ENCODE measurements around the gene ZCWPW1.

ZCWPW1 gene, protein sequence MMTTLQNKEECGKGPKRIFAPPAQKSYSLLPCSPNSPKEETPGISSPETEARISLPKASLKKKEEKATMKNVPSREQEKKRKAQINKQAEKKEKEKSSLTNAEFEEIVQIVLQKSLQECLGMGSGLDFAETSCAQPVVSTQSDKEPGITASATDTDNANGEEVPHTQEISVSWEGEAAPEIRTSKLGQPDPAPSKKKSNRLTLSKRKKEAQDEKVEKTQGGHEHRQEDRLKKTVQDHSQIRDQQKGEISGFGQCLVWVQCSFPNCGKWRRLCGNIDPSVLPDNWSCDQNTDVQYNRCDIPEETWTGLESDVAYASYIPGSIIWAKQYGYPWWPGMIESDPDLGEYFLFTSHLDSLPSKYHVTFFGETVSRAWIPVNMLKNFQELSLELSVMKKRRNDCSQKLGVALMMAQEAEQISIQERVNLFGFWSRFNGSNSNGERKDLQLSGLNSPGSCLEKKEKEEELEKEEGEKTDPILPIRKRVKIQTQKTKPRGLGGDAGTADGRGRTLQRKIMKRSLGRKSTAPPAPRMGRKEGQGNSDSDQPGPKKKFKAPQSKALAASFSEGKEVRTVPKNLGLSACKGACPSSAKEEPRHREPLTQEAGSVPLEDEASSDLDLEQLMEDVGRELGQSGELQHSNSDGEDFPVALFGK

DNA sequence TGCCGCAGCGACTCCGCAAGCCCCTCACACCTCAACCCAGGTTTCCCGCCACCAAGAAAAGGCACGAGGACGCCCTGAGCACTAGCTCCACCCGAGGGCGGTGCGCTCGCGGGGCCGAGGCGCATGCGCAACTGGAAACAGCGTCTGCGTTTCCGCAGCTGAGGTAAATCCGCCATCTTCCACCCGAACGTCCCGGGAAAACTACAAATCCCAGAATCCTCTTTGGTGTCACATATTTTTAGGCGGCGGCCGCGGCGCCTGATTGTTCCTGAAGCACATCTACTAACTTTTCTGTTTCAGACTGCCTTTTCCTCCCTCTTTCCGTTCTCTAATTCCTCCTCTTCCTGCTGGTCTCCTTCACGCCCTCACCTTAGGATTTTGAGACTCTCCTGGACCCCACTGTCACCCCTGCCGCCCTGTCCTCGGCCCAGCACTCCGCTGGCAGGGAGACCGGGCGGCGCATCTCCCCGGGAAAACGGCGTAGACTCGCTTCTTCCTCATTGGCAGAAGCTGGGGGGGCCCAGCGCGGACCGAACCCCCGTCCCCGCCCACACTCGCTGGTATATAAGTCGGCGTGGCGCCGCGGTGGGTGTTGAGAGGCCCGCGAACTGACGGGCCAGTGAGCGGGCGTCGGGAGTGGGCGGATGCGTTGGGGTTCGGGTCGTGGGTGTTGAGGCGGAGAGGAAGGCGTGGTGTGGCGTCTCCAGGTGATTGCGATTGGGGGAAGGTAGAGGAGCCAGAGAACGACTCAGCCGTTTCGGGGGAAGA lies at the start of gene ZCWPW1:
Gene ZCWPW1 (minus strand): TSS at position 505 of the 768 bp plus-strand sequence. CDS start 8,054 bp downstream, outside the sequence.
- DNase-seq = peak; percentile 95

DNA sequence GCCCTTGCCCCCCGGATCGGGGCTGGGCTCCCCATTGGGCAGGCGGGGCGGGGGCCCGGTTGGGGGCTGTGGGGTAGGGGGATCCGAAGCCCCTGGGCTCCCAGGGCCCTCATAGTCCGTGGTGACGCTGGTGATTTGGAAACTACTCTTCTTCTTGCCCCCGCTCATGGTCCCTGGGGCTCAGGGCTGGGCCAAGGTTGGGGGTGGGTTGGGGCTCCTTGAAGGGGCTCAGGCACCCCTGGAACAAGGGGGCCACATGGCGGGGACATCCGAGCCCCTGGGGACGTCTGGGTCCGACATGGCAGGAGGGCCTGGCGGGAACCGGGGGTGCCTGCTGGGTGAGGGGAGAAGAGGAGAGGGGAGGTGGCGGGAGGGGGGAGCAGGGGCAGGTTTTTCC lies 49.4 kb upstream of the ZCWPW1 start:
- DNase-seq = no peak

DNA sequence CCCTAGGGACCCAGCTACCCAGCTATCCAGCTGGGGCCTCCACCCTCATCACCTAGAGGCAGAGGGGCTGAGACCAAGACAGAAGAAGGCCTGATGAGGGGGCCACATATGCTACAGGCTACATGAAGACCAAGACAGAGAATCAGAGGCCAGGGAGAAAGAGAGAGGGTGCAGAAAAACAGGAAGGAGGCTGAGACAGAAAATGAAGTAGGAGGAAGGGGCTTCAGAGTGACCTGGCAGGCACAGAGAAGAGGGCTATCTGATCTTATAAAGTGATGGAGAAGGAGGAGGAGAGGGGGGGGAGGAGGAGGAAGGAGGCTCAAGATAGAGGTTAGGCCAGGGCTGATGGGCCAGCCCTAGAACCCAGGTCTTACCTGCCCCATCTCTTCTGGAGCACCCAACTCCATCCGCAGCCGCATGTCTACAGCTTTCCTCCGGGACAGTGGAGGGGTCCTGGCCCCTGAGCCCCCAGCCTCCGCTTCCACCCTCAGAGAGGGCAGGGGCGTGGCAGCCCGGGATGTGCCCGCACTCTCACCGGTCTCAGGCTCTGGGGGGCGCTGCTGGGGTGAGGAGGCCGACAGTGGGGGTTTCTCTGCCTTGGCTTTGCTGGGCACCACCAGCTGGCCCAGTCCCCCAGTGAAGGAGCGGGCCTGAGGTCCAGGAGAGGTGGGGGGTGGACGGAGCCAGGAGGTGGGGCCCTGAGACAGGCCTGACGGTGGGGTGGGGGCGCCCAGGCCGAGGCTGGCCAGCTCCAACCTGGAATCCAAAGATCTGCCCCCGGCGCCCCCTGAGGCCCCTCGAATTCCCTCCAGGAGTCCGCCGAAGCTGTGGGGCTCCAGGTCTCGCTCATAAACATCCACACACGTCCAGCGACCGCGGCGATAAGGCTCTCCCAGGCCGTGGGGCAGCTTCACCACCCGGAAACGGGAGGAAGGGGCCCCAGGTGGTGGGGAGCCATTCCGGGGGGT lies 48.7 kb upstream of the ZCWPW1 start:
- DNase-seq = peak; percentile 52

DNA sequence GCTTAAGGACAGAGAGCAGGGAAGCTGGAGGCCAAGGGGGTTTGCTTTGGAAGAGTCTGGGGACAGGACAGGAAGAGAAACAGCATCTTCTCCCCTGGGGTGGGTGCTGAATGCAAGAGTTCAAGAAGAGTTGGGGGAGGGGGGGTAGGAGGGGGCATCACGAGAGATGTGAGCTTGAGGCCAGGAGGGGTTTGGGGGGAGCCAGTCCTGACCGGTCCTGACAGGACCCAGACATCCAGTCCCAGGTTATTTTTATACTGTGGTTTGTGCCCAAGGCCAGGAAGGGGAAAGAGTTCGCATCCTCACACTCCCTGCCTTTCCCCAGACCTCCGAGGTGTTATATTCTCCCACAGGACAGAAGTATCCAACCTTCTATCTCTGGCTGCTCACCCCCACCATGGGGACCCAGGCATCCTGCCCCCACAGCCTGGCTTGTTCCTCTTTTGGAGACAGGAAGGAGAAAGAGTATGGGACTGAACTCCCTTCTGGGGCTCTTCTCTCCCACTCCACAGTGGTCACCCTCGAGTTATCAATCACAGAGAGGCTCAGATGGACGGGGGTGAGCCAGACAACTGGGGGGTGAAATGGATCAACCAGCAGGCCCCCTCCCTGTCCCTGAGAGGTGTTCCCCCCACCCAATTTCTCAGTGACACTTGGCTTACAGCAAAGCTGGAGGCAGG lies 47.7 kb upstream of the ZCWPW1 start:
- DNase-seq = no peak

DNA sequence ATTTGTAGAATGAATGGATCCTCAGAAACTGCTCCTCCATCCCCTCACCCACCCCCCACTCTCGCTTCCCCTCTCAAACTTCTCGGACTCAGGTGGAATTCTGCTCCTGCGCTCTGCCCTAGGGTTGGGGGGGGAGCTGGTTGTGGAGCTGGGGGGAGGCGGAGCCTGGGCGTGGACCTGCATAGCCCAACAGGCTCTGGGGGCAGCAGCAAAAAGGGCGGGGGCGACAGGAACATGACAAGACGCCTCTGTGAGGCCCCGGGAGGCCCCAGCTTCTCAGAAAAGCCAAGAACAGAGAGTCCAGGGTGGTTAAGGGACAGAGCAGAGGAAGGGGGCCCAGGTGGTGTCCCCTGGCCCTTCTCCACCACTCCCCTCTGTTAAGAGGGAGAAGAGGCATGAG lies 47.0 kb upstream of the ZCWPW1 start:
- peak; percentile 21 for DNase-seq

DNA sequence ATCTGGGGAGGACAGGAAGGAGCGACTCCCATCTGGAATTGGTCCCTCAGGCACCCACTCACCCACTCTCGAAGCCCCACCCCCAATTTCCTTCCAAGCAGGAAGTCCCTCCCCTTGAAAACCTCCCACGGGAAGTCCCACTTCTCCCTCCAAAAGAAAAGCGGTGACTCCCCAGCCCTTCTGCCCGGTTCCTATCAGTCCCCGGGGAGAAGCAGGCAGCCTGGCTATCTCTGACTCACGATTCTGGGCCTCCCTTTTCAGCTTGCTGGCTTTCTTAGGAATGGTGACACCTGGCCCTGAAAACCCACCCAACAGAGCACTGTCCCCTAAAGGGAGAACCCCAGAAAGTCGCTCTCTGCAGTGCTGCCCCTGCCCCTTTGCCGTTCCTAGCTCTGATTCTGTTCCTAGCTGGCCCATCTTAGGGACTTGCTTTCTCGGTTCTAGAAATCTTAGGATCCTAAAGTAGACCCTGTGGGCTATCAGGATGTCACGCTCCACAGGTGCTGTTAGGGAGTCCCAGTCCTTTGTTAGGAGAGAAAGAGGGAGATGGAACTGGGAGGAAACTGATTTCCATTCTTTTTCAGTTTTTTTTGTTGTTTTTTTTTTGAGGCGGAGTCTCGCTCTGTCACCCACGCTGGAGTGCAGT lies 44.5 kb upstream of the ZCWPW1 start:
- no peak for DNase-seq

DNA sequence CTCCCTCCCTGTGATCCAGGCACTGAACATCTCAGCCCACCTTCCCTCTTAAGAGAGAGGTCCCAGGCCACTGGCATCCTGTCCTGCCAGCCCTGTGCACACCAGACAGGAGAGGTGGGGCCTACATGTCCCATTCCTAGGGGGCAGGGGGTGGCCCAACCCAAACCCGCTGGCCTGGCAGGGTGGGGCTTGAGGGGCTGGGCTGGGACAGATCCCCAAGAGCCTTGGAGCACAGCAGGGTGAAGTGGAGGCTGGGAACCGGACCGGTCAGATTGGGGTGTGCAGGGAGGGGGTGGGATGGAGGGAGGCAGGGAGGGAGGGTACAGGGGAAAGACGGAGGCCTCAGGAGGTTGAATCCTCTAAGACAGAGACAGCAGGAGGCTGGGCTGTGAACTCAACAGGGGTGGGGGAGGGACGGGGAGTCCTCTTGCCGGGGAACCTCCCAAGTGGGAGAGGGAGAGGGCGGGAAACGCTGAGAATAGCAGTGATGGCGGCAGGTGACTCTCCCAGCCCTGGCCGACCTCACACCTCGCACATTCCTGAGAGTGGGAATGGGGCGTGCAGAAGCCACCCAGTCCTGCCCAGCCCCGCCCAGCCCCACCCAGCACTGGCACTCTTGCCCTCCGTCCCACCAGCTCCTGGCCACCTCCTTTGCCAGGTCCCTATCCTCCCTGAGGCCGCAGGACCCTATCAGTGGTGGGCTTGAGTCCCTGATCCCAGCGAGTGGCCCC lies 43.8 kb upstream of the ZCWPW1 start:
- DNase-seq = no peak

DNA sequence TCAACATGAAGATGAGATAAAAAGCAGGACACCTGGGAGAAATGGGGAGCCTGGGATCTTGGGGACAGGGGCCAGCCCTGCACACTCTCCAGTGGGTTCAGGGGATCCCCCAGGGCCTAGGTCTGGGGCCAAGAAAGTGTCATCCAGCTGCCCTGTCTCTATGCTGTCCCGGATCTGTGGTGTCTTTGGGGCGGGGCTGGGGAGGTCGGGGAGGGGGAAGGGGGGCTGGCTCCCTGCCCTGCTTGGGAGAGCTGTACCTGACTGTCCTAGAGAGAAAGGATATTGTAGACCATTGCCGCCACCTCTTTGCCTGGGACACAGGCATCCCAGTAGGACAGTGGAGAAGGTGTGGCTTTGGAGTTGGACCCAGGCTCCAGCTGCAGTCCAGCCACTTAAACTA lies 42.5 kb upstream of the ZCWPW1 start:
- no peak for DNase-seq

DNA sequence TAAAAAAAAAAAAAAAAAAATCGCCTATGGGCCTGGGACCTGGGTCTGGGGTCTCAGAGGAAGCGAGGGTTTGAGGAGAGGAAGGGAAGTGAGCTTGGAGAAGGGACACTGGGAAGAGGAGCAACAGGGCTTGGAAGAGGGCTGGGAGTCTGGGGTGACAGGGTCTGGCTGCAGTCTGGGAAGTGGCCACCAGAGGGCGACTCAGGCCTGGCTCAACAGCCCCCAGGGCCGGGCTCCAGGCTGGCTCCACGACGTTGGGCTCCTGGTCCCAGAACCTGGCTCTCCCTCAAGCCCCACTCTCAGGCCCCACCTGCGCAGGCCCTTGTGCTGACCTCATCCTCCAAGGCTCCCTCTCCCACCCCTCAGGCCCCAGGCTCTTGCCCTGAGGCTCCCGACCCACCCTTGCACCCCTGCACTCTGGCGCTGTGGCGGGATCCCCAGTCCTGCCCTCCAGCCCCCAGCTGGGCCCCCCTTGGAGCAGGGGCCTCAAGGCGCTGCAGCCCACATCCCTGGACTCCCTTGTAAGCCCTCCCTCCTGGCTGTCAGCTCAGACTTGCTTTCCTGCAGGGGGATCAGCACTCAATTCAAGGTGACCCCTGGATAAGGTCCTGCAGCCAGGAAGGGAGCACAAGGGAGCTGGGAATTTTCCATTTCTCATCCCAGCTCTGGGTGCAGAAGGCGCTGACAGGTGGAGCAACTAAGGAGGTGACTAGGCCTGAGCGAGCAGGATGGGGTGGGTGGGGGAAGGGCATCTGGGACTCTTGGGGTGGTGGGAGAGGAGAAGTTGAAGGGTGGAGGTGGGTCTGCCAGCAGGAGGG lies 40.9 kb upstream of the ZCWPW1 start:
- DNase-seq = peak; percentile 86

DNA sequence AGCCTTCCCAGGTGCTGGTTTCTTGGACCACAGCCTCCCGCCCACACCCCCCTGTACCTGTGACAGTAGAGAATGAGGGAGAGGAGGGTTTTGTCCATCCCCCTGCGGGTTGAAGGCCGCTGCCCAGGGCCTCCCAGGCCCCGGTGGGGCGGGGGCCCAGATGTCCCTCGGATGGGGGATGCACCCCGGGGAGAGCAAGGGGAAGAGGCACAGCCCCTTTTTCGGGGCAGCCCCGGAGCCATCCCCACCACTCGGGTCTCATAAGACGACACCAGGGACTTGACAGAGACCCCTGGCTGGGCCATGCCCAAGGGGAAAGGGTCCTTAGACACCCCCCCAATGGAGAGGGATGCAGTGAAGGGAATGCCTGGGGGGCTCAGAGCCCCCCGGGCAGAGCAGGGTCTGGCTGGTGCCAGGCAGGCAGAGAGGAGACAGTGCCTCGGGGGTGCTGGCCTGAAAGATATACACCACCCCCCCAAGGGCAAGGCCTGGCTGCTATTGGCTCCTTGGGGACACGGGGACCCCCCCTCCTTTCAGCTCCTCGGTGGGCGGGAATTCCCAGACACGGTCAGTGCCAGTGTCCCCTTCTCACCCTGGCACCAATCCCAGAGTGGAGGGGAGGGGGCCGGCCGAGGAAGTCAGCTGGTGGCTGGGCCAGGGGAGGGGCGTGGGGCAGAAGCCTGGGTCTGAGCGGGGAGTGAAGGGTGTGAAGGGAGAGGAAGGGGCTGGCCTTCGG lies 39.3 kb upstream of the ZCWPW1 start:
- DNase-seq = no peak

DNA sequence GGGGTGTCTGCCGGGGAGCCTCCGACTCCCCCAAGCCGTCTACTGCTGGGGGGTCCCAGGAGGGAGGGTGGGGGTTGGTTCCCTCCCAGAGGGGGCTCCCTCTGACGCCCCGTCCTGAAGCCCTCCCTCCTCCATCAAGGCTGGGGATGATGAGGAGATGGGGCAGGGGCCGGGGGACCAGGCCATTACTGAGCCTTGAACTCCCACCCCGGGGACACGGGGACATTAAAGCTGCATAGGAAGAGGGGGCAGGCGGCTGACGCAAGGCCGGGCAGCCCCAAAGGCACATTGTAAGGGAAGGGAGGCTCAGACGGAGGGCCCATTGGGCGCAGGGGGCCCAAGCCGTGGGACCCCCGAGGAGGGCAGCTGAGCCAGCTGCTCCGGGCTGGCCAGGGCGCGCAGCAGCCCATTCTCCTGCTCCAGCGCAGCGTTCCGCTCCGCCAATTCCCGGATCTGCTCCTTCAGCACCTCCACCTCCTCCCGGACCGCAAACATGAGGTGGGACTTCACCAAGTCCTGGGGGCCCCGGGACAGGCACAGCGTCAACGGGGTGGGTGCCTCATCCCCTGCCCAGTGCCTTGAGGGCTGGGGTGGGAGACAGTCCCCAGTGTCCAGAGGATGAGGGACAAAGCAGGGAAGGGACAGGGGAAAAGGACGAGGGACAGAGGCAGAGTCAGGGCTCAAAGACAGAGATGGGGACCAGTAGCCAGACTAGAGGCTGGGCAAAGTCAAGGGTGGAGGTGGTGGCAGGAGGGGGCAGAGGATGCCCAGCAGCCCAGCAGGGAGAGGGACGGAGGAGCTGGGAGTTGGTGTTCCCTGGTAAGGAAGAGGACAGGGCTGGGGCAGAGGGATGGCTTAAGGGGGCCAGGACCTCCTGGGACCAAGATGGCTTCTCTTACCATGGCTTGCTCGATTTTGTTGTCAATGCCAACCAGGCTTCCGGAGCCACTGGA lies 38.4 kb upstream of the ZCWPW1 start:
- DNase-seq = no peak

DNA sequence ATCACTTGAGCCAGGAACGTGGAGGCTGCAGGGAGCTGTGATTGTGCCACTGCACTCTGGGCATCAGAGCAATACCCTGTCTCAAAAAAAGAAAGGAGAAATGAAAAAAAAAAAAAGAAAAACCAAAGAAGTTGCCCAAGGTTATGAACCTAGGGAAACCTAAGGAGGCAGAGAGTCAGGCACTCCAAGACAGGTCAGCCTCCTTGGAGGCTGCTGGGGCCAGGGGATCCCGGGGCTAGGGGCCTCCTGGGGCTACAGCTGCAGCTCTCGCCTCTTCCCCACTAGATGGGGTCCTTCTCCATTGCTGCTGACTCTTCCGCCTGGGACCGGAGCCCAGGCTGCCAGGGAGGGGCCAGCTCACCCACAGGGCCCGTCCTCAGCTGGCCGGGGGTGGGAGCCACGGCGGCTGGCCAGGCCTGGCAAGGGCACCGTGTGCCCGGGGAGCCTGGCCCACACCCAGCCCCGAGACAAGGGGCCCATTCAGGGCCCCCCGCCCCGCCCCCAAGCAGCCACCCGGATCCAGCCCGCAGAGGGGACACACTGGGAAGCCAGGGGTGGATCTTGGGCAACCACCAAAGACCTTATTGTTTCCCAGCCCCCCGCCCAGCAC lies 37.3 kb upstream of the ZCWPW1 start:
- no peak for DNase-seq

DNA sequence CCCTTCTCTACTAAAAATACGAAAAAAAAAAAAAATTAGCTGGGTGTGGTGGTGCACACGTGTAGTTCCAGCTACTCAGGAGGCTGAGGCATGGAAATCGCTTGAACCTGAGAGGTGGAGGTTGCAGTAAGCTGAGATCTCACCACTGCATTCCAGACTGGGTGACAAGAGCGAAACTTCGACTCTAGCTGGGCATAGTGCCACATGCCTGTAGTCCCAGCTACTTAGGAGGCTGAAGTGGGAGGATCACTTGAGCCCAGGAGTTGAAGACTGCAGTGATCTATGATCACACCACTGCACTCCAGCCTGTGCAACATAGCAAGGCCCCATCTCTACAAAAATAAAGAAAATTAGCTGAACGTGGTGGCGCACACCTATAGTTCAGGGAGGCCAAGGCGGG lies 36.8 kb upstream of the ZCWPW1 start:
- DNase-seq = no peak

DNA sequence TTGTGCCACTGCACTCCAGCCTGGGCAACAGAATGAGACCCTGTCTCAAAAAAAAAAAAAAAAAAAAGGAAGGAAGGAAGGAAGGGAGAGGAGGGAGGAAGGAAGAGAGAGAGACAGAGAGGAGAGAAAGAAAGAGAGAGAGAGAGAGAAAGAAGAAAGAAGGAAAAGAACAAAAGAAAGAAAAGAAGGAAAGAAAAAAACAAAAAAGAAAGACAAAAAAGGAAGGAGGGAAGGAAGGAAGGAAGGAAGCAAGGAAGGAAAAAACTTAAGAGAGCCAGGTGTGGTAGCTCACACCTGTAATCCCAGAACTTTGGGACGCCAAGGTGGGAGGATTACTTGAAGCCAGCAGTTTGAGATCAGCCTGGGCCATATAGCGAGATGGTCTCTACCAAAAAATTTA lies 36.3 kb upstream of the ZCWPW1 start:
- no peak for DNase-seq

DNA sequence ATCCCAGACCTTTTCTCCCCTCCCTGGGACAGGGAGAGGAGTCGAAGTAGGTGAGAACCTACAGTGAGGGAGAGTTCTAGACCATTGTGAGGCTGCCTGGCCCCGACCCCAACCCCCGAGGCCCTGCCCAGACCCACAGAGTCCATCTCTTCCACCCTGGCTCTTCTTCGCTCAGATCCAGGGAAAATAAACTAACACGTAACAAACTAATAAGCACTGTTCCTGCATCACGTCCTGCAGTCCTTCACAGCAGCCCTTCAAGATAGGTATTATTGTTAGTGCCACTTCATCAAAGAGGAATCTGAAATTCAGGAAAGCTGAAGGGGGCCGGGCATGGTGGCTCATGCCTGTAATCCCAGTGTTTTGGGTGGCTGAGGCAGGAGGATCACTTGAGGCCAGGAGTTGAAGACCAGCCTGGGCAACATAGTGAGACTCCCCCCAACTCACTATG lies 35.7 kb upstream of the ZCWPW1 start, which contains the start of gene SPACDR:
Gene SPACDR (minus strand): TSS at position 51 of the 451 bp plus-strand sequence. CDS start 235 bp downstream, outside the sequence.
- DNase-seq = no peak

DNA sequence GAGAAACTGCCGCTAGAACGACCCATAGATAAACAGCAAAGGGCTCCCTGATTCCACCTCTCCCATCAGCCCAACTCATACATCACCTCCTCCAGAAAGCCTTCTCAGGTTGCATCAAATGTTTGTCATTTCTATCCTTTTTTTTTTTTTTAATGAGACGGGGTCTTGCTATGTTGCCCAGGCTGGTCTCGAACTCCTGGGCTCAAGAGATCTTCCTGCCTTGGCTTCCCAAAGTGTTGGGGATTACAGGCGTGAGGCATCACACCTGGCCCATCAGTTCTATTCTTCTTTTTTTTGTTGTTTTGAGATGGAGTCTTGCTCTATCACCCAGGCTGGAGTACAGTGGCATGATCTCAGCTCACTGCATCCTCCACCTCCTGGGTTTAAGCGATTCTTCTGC lies 28.5 kb upstream of the ZCWPW1 start:
- DNase-seq = no peak

DNA sequence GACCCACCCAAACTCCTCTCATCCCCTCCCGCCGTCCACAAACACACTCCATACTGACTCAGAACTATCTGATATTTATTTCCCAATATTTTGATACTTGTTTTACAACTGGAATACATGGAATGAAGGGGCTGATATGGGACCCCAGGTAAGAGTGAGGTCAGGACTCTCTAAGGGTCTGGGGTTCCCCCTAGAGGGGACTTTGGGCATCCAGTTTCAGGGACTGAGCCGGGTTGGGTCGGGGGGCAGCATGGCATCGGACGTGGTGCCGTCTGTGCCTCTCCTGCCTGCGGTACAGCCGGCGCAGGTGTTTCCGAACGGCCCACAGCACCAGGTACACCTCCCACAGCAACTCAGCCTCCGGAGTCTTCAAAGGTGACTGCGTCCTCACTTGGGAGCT lies 28.1 kb upstream of the ZCWPW1 start:
- DNase-seq = no peak
